Measurements from ENCODE around the gene PRTFDC1. TPM values are rescaled to one million over a fixed set of nuclear protein-coding genes. Genes with fewer than 3 reads are reported as not detected.

PRTFDC1 gene
- total and polyA plus RNA-seq, 2 of the 8 experiments (the other 6 are each of a cell fraction or from before 2014, with no cell fraction given), result 5.9 to 6.6 TPM

DNA sequence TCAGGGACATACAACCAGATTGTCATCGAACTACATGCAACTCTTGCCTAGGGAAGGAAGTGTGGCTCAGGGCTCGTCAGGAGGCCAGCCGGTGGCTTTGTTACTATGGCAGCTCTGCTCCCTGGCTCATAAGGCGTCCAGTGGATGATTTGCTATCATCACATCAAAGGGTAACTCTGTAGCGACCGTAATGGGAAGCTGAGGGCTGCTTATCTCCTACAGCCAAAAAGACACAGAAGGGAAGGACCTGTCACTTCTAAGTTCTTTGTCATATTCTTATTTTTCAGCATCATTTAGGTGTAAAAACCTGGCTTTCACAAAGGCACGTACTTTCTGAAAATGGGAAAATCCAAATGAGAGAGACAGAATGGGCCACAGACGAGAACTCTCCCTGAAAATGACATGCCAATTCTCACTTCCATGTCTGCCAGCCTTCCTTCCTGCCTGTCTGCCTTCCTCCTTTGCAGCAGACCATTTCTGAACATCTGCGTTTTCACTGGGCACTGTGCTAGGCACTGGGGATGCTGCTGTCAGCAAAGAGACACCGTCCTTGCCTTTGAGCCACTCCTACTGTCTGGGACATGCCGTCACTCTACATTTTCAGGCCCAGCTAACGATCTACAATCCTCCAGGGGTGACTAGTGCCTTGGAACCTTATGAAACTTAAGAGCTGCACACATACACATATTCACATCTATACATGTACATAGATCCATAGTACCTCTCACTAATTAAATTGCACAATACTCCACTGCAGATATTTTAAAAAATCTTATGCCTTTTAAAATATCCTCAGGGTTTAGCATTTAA is 36.6 kb upstream of the PRTFDC1 start (continued):
- TF ChIP-seq, protein P1, sequence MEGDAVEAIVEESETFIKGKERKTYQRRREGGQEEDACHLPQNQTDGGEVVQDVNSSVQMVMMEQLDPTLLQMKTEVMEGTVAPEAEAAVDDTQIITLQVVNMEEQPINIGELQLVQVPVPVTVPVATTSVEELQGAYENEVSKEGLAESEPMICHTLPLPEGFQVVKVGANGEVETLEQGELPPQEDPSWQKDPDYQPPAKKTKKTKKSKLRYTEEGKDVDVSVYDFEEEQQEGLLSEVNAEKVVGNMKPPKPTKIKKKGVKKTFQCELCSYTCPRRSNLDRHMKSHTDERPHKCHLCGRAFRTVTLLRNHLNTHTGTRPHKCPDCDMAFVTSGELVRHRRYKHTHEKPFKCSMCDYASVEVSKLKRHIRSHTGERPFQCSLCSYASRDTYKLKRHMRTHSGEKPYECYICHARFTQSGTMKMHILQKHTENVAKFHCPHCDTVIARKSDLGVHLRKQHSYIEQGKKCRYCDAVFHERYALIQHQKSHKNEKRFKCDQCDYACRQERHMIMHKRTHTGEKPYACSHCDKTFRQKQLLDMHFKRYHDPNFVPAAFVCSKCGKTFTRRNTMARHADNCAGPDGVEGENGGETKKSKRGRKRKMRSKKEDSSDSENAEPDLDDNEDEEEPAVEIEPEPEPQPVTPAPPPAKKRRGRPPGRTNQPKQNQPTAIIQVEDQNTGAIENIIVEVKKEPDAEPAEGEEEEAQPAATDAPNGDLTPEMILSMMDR (IDR thresholded peaks at IDR 0.05; ENCODE audit: control extremely low read depth in 1 of 3, insufficient read depth in 1 of 3, low read depth in 1 of 3, low read length in 3 of 3), result no peak
- no peak for TF ChIP-seq EP300 (IDR thresholded peaks at IDR 0.05; ENCODE audit: borderline replicate concordance in 1 of 2, low read depth in 2 of 2, low read length in 2 of 2)

All from H1 (cell line).